ENCODE measurements around the gene HOXC10. TPM values are rescaled to one million over a fixed set of nuclear protein-coding genes. Genes with fewer than 3 reads are reported as not detected.

The HOXC10 gene
- total RNA-seq, 1 experiment from 2014 or later: 154 TPM

- TSS peak; percentile 49 for BruUV-seq (replicated peaks)
- POLR2A ChIA-PET: interaction anchor here (0.5 to 0.7 kb wide), 2 partner anchors 10 to 21 kb away, joined by 3 to 7 read pairs; partner anchors contain the start of gene HOXC10
- intact Hi-C loops (cut with micrococcal nuclease; ENCODE audit: unreplicated experiment) (no loop called here), in situ Hi-C loops (cut with HindIII; ENCODE audit: low pct_unique_long_range_greater_than_20kb, low sequenced_read_pairs) (no loop called here)
- TF ChIP-seq CTCF (IDR thresholded peaks at IDR 0.05) (no peak), TCF7L2 (IDR thresholded peaks at IDR 0.05; ENCODE audit: low read depth, low read length) (no peak), REST (IDR thresholded peaks at IDR 0.05; ENCODE audit: insufficient read depth in 1 of 2, low read depth in 2 of 2, low read length in 1 of 2) (no peak), POLR2AphosphoS5 (IDR thresholded peaks at IDR 0.05; ENCODE audit: low read depth, low read length) (no peak), SIN3A (IDR thresholded peaks at IDR 0.05; ENCODE audit: borderline replicate concordance, insufficient read depth, low read depth, low read length) (no peak)
- DNase-seq (ENCODE audit: low read depth, low spot score) (no peak), ATAC-seq (no peak)
- Histone ChIP-seq H3K27ac (ENCODE audit: low read length) (peak overlapping the region; percentile 100), H3K9me3 (ENCODE audit: control insufficient read depth, insufficient read depth, low read depth, low read length) (no peaks in the 10 kb centered on the region), H3K4me1 (ENCODE audit: control insufficient read depth, insufficient read depth, low read length) (peaks cover 68% of the 10 kb centered on the region), H3K4me3 (ENCODE audit: low read depth in 2 of 2, low read length in 2 of 2) (no peak overlapping the region), H3K36me3 (ENCODE audit: control insufficient read depth, insufficient read depth, low read length) (peaks cover 4% of the 10 kb centered on the region; the same call in 1 of the 2 replicates), H3K27me3 (ENCODE audit: control insufficient read depth, insufficient read depth, low read length) (no peaks in the 10 kb centered on the region)
- CTCF ChIA-PET: interaction anchor here (0.6 kb wide), 1 partner anchor 45 kb away, joined by 6 read pairs; the partner anchor contains the start of gene HOXC8
These were observed 21.3 kb upstream of the HOXC10 start for GRCh38 chr12:53963434-53964314.

GRCh38 chr12:53964315-53964713 lies 20.6 kb upstream of the HOXC10 start:
- CTCF ChIA-PET: no interaction called here
- H3K4me1 ChIP-seq (ENCODE audit: control insufficient read depth, insufficient read depth, low read length): peaks cover 71% of the 10 kb centered on the region
- intact Hi-C loops (cut with micrococcal nuclease; ENCODE audit: unreplicated experiment): no loop called here
- no TSS peak for BruUV-seq (replicated peaks)
- peak overlapping the region; percentile 100 for H3K27ac ChIP-seq (ENCODE audit: low read length)
- no peaks in the 10 kb centered on the region for H3K27me3 ChIP-seq (ENCODE audit: control insufficient read depth, insufficient read depth, low read length)
- H3K4me3 ChIP-seq (ENCODE audit: low read depth in 2 of 2, low read length in 2 of 2): no peak overlapping the region
- ATAC-seq (no peak), DNase-seq (ENCODE audit: low read depth, low spot score) (no peak)
- H3K9me3 ChIP-seq (ENCODE audit: control insufficient read depth, insufficient read depth, low read depth, low read length): no peaks in the 10 kb centered on the region
- POLR2A ChIA-PET: interaction anchor here (0.5 to 0.6 kb wide), 2 partner anchors 21 to 26 kb away, joined by 3 to 7 read pairs; partner anchors contain the start of gene HOXC10
- TF ChIP-seq POLR2AphosphoS5 (IDR thresholded peaks at IDR 0.05; ENCODE audit: low read depth, low read length) (no peak), TCF7L2 (IDR thresholded peaks at IDR 0.05; ENCODE audit: low read depth, low read length) (no peak), SIN3A (IDR thresholded peaks at IDR 0.05; ENCODE audit: borderline replicate concordance, insufficient read depth, low read depth, low read length) (no peak), REST (IDR thresholded peaks at IDR 0.05; ENCODE audit: insufficient read depth in 1 of 2, low read depth in 2 of 2, low read length in 1 of 2) (no peak), CTCF (IDR thresholded peaks at IDR 0.05) (no peak)
- in situ Hi-C loops (cut with HindIII; ENCODE audit: low pct_unique_long_range_greater_than_20kb, low sequenced_read_pairs): no loop called here
- peaks cover 4% of the 10 kb centered on the region; the same call in 1 of the 2 replicates for H3K36me3 ChIP-seq (ENCODE audit: control insufficient read depth, insufficient read depth, low read length)

All from Panc1 (cell line).